HG02884 (cell line): ENCODE data around the gene GUCY1A2.
A peak's percentile ranks its signal among the peaks of the same experiment; 100 is the strongest.
"Not testable (repeated sequence)": the region's sequence is repeated elsewhere in the genome, so short reads cannot be mapped to it uniquely, and the experiment has no call there.

Experiments
- ATAC-seq: cut with Tn5 transposase; IDR thresholded peaks from one replicate; pipeline ENCODE4 v1.9.1; 2021; ENCODE audit warnings: mild to moderate bottlenecking, moderate library complexity; ENCODE audit not compliant: unreplicated experiment

GUCY1A2 gene, protein sequence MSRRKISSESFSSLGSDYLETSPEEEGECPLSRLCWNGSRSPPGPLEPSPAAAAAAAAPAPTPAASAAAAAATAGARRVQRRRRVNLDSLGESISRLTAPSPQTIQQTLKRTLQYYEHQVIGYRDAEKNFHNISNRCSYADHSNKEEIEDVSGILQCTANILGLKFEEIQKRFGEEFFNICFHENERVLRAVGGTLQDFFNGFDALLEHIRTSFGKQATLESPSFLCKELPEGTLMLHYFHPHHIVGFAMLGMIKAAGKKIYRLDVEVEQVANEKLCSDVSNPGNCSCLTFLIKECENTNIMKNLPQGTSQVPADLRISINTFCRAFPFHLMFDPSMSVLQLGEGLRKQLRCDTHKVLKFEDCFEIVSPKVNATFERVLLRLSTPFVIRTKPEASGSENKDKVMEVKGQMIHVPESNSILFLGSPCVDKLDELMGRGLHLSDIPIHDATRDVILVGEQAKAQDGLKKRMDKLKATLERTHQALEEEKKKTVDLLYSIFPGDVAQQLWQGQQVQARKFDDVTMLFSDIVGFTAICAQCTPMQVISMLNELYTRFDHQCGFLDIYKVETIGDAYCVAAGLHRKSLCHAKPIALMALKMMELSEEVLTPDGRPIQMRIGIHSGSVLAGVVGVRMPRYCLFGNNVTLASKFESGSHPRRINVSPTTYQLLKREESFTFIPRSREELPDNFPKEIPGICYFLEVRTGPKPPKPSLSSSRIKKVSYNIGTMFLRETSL

GRCh38 chr11:107018219-107018901, at the start of gene GUCY1A2:
Gene GUCY1A2 (minus strand): TSS chr11:107018476. CDS start chr11:107018055, 421 bp downstream.
- peak; percentile 23 for ATAC-seq

DNA sequence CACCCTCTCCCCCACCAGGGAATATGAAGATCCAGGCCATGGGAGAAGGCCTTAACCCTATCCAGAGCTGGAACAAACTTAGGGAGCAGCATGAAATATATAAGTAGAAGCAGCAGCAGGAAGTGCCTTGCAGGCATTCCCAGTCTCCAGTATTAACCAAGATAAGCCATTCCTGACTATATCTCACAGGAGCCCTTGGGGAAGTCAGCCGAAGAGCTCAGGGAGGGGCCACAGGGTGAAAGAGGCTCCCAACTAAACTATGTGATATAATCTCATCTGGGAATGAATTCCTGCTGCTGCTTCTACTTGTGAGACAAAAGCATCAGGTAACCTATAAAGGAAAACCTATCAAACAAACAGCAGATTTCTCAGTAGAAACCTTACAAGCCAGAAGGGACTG, 36.1 kb upstream of the GUCY1A2 start:
- ATAC-seq = no peak

DNA sequence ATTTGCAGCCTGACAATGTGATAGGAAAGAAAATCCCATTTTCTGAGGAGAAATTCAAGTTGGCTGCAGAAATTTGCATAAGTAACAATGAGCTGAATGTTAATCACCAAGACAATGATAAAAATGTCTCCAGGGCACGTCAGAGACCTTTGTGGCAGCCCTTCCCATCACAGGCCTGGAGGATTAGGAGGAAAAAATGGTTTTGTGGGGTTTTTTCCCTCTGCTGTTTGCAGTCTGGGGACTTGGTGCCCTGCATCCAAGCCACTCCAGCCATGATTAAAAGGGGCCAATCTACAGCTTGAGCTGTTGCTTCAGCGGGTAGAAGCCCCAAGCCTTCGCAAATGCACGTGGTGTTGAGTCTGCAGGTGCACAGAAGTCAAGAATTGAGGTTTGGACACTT, 33.1 kb upstream of the GUCY1A2 start:
- ATAC-seq = not testable (repeated sequence)

GRCh38 chr11:107050899-107051298, 32.6 kb upstream of the GUCY1A2 start:
- ATAC-seq = not testable (repeated sequence)

DNA sequence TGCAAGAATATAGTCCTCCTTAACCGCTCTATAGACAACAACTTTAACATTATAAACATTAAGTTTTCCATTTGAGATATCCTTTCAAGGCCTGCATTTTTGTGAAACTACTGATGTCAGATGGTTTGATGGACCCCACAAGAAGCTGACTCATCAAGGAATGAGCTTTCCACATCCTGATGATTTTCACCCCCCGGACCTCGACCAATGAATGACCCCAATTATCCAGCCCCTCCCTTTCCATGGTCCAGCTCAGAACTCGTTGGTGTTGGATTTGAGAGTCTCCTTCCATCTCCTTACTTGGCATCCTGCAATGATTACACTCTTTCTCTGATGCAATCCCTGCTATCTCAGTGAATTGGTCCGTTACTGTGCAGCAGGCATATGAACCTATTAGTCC, 31.8 kb upstream of the GUCY1A2 start:
- no peak for ATAC-seq

- ATAC-seq = no peak
Measured at GRCh38 chr11:107044503-107044902, 26.2 kb upstream of the GUCY1A2 start.

DNA sequence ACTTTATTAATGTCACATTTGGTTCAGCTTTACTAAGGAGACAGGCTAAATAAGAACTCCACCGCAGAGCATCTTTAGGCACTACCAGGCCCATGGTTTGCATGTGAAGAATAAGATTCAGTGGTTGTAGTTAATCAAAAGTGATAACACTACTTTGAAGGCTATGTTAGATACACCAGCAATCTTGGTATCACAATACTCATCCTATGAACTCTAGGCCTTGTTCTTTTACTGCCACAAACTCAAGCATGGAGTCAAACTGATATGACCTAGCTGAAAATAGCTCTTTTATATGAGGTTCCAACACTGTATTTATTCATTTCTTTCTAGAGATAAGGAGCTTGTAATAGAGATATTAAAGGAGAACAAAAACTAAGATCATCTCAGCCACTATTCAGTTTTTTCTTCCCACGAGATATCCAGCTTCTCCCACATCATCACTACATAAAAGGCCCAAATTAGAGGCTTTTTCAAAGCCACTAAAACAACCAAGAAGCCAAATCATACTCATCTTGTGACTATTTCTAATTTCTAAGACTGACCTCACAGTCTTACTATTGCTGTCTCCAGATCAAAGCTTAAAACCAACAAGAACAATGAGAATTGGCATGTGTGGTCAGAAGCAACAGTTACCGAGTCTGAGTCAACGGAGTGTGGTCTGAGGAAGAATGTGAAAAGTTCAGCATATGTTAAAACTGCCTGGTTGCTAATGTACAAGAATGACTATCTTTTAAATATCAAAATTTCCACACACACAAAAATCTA, 25.1 kb upstream of the GUCY1A2 start:
- ATAC-seq = peak; percentile 91

- no peak for ATAC-seq
Measured at GRCh38 chr11:107042748-107043147, 24.5 kb upstream of the GUCY1A2 start.

DNA sequence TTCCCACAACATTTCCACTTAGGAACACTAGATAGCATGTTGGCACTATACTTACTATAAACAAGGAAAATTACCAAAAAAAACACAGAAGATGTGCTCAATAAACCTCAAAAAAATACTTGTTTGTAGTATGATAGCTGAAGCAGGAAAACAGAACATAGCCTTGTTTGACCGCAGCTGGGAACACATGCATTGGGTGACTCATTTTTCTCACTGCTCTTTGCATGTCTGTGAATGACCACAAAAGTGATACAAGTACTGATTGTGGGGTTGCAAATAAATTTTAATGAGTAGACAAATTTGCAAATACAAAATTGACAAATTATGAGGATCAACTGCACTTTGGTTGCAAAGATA, 22.8 kb upstream of the GUCY1A2 start:
- no peak for ATAC-seq

- ATAC-seq = no peak
Measured at GRCh38 chr11:107040433-107041087, 22.3 kb upstream of the GUCY1A2 start.

GRCh38 chr11:107025673-107026072, 7.4 kb upstream of the GUCY1A2 start:
- ATAC-seq = no peak

GRCh38 chr11:107020594-107020993, 2.3 kb upstream of the GUCY1A2 start:
- no peak for ATAC-seq

DNA sequence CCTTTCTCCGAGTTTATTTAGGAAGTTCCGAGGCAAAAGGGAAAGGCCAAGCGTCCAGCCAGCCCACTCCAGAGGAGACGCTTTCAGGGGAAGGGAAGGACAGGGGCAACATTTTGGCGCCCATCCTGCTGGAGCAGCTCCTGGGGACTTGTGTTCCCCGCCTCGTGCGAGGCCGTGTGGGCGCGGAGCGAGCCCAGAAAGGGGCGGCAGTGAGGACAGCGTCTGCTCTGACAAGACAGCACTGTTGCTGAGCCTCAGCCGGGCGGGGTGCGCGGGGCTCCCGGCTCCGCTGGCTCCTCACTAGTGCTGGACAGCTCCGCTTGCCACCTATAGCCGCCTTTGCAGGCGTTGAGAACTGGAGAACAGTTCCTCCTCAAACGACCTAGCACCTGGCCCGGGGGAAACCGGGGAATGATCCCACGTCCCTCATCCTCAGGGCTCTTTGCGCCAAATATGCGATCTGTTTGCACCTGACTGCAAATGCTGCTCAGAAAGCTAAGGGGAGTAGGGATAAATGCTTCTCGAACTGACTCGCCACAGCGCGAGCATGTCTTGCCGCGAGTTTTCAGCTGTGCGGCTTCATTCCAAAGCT, 722 bp upstream of the GUCY1A2 start:
- no peak for ATAC-seq

DNA sequence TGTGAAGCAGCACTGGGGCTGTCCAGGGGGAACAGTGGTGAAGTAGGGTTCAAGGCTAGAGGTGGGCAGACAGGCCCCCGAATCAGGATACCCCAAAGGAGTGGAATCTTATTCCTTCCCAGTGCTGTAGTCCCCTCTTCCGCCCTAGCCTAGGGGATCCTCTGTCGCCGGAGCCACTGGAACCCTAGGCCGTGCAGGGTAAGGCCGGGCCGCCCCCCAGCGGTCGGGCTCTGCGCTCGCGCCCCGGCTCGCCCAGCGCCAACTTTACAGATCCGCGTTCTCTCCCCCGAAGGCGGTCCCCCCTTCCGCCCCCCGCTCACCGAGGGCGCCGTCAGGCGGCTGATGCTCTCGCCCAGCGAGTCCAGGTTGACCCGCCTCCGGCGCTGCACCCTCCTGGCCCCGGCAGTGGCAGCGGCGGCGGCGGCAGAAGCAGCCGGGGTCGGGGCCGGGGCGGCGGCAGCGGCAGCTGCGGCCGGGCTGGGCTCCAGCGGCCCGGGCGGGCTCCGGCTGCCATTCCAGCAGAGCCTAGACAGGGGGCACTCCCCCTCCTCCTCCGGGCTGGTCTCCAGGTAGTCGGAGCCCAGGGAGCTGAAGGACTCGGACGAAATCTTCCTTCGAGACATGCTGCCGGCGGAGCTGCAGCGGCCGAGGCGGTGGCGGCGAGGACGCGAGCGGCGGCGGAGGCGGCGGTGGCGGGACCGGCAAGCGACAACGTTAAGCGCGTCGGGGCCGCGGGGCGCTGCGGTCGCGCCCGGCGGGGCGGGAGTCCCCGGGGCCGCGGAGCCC, 650 bp downstream of the GUCY1A2 start:
- ATAC-seq = peak; percentile 67

DNA sequence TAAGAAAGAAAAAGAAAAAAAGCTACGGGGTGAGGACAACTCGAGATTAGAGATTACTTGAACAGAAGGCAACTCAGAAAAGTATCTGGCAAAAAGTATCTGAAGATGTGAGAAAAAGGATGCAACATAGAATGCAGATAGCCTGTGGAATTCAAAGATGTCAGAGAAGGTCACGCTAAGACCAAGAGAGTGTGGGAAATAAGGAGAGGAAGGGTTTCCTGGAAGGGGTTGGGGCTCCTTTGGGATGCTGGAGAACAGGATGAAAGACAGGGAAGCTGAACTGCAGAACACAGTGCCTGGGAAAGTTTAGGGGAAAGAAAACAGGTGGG, 1.2 kb downstream of the GUCY1A2 start:
- ATAC-seq = no peak

GRCh38 chr11:107014871-107015270, 3.4 kb downstream of the GUCY1A2 start:
- ATAC-seq = no peak

GRCh38 chr11:107011977-107012376, 6.3 kb downstream of the GUCY1A2 start:
- ATAC-seq = no peak

GRCh38 chr11:107009190-107009589, 9.1 kb downstream of the GUCY1A2 start:
- ATAC-seq = no peak

- no peak for ATAC-seq
Measured at GRCh38 chr11:107006076-107006833, 12.0 kb downstream of the GUCY1A2 start.
